Breast epithelium (tissue), 3 donors: ENCODE data around the gene DR1. TPM values are rescaled to one million over a fixed set of nuclear protein-coding genes. Genes with fewer than 3 reads are reported as not detected.

ENCODE experiments used
- total RNA-seq, 3 donors: library from RNA; depleted of rRNA; stranded (reverse); fragments of >200 nt; gene quantifications; one replicate each; pipeline ENCODE4 v1.1.0, GENCODE V29; 2016

DR1 gene
- total RNA-seq, 3 donors from 2014 or later = 23.6 to 33.1 (median 31.0) TPM

Other genes starting within 250 kb of the DR1 start
- 10 to 100 TPM; 89.1 to 98.3 (median 97.0) TPM for gene TMED5, start 165.5 kb upstream of the DR1 start, total RNA-seq
- 10 to 100 TPM in 1 of 3 donors, 1 to 10 TPM in 2; 4.1 to 10.5 (median 9.4) TPM for gene CCDC18, start 165.2 kb upstream of the DR1 start, total RNA-seq
- 100 to 1,000 TPM in 1 of 3 donors, 10 to 100 TPM in 2; 33.1 to 117 (median 63.6) TPM for gene FNBP1L, start 102.2 kb downstream of the DR1 start, total RNA-seq